GM23338 (cell line): ENCODE measurements around the gene GTF3C1. TPM values are rescaled to one million over a fixed set of nuclear protein-coding genes. Genes with fewer than 3 reads are reported as not detected.

Experiments
- ATAC-seq: fragments of 200-7000 bp; cut with Tn5 transposase; 3 replicates; pipeline ENCODE4 v1.9.1; 2020
- DNase-seq: peaks from one replicate; pipeline ENCODE4 v3.0.0-alpha.2; 2015; ENCODE audit warnings: low spot score
- H2AFZ ChIP-seq: fragments of 200-600 bp; sonication (generic); 2 replicates; pipeline ENCODE4 v1.8.0; 2016; ENCODE audit warnings: antibody characterized with exemption, mild to moderate bottlenecking, moderate library complexity
- H3F3A ChIP-seq: fragments of 200-600 bp; sonication (generic); replicated peaks from 2 replicates; pipeline ENCODE4 v1.8.0; 2017; ENCODE audit warnings: antibody characterized with exemption, mixed run types, low read depth
- H3K27ac ChIP-seq: fragments of 200-600 bp; sonication (generic); 2 replicates; pipeline ENCODE4 v1.6.1; 2016; ENCODE audit warnings: low read depth
- H3K27me3 ChIP-seq: fragments of 200-600 bp; sonication (generic); 2 replicates; pipeline ENCODE4 v1.8.0; 2016; ENCODE audit warnings: mild to moderate bottlenecking, mixed run types, moderate library complexity; ENCODE audit not compliant: insufficient read depth
- H3K36me3 ChIP-seq: fragments of 200-600 bp; sonication (generic); 2 replicates; pipeline ENCODE4 v1.8.0; 2016; ENCODE audit warnings: mild to moderate bottlenecking; ENCODE audit not compliant: insufficient read depth
- H3K4me1 ChIP-seq: fragments of 200-600 bp; sonication (generic); 2 replicates; pipeline ENCODE4 v1.8.0; 2016; ENCODE audit warnings: mild to moderate bottlenecking, moderate library complexity; ENCODE audit not compliant: insufficient read depth
- H3K4me2 ChIP-seq: fragments of 200-600 bp; sonication (generic); 2 replicates; pipeline ENCODE4 v1.7.1; 2017; ENCODE audit warnings: mixed run types
- H3K4me3 ChIP-seq: fragments of 200-600 bp; sonication (generic); 2 replicates; pipeline ENCODE4 v1.6.1; 2016; ENCODE audit warnings: mixed run types
- H3K79me2 ChIP-seq: fragments of 200-600 bp; sonication (generic); replicated peaks from 2 replicates; pipeline ENCODE4 v1.8.0; 2017; ENCODE audit warnings: mild to moderate bottlenecking; ENCODE audit not compliant: insufficient read depth
- H3K9me2 ChIP-seq: fragments of 200-600 bp; sonication (generic); 2 replicates; pipeline ENCODE4 v1.8.0; 2017; ENCODE audit not compliant: insufficient read depth
- H4K20me1 ChIP-seq: fragments of 200-600 bp; sonication (generic); replicated peaks from 2 replicates; pipeline ENCODE4 v1.8.0; 2017; ENCODE audit warnings: mild to moderate bottlenecking; ENCODE audit not compliant: insufficient read depth
- H3K27ac Mint-ChIP-seq: 2 replicates; pipeline ENCODE4 v1.8.0; 2020; ENCODE audit warnings: inconsistent platforms, mild to moderate bottlenecking, moderate library complexity, mixed read lengths
- H3K27me3 Mint-ChIP-seq: 3 replicates; pipeline ENCODE4 v1.8.0; 2022; ENCODE audit warnings: low read depth, mild to moderate bottlenecking, moderate library complexity, mixed read lengths, inconsistent platforms; ENCODE audit not compliant: insufficient read depth, poor library complexity
- H3K36me3 Mint-ChIP-seq: 3 replicates; pipeline ENCODE4 v1.8.0; 2021; ENCODE audit warnings: low read depth, mild to moderate bottlenecking, inconsistent platforms, moderate library complexity, mixed read lengths
- H3K4me1 Mint-ChIP-seq: 3 replicates; pipeline ENCODE4 v1.8.0; 2020; ENCODE audit warnings: mild to moderate bottlenecking, inconsistent platforms, mixed read lengths
- H3K4me3 Mint-ChIP-seq: 3 replicates; pipeline ENCODE4 v1.8.0; 2021; ENCODE audit warnings: moderate library complexity, mild to moderate bottlenecking, inconsistent platforms, mixed read lengths
- H3K9me3 Mint-ChIP-seq: 3 replicates; pipeline ENCODE4 v1.8.0; 2020; ENCODE audit warnings: moderate library complexity, mild to moderate bottlenecking, inconsistent platforms, mixed read lengths
- EZH2phosphoT487 ChIP-seq: fragments of 200-600 bp; sonication (generic); IDR thresholded peaks from one replicate; pipeline ENCODE4 v1.8.1; 2018; ENCODE audit warnings: antibody characterized with exemption; ENCODE audit not compliant: unreplicated experiment
- STAT1 ChIP-seq: IDR thresholded peaks from one replicate; pipeline ENCODE4 v1.6.1; 2016; ENCODE audit warnings: antibody characterized with exemption; ENCODE audit not compliant: unreplicated experiment
- ZNF331 ChIP-seq: fragments of 250-450 bp; sonication (Bioruptor Pico); IDR thresholded peaks from 2 replicates; pipeline ENCODE4 v1.5.0; 2020; ENCODE audit warnings: low read depth, mild to moderate bottlenecking, moderate library complexity
- polyA plus RNA-seq: library from polyadenylated mRNA; unstranded; fragments of >200 nt; fragmentation: Nextera tagmentation; extraction: Ambion mirVana; gene quantifications from 2 replicates; pipeline ENCODE4 v1.2.1, GENCODE V29; 2016
- total RNA-seq: library from RNA; depleted of rRNA; stranded (reverse); fragments of >200 nt; shearing (Covaris generic); gene quantifications from 2 replicates; pipeline ENCODE4 v1.2.3, GENCODE V29; 2014
- TF ChIP-seq, protein P1 (sequence below): fragments of 250-450 bp; sonication (Bioruptor Pico); IDR thresholded peaks from 2 replicates; pipeline ENCODE4 v1.5.0; 2020; ENCODE audit warnings: mild to moderate bottlenecking, moderate library complexity
- TF ChIP-seq, protein P2 (sequence below): IDR thresholded peaks from one replicate; pipeline ENCODE4 v1.6.1; 2018; ENCODE audit warnings: antibody characterized with exemption; ENCODE audit not compliant: unreplicated experiment
- TF ChIP-seq, protein P3 (sequence below): IDR thresholded peaks from 2 replicates; pipeline ENCODE4 v1.6.1; 2016; ENCODE audit warnings: antibody characterized with exemption

GTF3C1 gene
- total and polyA plus RNA-seq, 2 experiments from 2014 or later = 78.5 to 138 TPM

DNA sequence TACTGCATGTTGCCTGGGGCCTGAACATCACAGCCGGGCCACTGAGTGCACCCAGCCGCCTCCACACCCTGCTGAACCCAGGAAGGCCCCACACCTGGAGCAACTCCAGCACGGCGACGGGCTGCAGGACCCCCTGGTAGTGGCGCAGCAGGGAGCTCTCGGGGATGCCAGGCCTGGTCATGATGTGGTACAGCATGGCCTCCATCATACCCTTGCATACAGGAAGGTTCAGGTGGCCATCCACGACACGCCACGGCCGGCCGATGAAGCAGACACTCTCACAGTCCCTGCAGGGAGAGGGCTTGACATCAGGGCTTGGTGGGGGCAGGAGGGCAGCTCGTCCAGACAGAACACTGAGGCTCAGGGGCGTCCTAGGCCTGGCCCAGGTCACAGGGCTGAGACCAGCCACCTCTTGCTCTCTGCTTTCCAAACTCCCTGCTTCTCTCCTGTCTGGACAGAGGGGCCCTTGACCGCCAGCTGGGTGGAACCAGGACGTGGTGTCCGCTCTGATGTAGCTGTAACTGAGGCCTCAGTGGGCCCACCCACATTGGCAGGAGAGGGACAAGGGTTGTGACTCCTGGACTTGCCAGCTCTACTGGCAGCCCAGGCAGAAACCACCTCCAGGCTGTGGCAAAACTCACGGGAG is 87.4 kb downstream of the GTF3C1 start (continued):
- TF ChIP-seq, protein P1, sequence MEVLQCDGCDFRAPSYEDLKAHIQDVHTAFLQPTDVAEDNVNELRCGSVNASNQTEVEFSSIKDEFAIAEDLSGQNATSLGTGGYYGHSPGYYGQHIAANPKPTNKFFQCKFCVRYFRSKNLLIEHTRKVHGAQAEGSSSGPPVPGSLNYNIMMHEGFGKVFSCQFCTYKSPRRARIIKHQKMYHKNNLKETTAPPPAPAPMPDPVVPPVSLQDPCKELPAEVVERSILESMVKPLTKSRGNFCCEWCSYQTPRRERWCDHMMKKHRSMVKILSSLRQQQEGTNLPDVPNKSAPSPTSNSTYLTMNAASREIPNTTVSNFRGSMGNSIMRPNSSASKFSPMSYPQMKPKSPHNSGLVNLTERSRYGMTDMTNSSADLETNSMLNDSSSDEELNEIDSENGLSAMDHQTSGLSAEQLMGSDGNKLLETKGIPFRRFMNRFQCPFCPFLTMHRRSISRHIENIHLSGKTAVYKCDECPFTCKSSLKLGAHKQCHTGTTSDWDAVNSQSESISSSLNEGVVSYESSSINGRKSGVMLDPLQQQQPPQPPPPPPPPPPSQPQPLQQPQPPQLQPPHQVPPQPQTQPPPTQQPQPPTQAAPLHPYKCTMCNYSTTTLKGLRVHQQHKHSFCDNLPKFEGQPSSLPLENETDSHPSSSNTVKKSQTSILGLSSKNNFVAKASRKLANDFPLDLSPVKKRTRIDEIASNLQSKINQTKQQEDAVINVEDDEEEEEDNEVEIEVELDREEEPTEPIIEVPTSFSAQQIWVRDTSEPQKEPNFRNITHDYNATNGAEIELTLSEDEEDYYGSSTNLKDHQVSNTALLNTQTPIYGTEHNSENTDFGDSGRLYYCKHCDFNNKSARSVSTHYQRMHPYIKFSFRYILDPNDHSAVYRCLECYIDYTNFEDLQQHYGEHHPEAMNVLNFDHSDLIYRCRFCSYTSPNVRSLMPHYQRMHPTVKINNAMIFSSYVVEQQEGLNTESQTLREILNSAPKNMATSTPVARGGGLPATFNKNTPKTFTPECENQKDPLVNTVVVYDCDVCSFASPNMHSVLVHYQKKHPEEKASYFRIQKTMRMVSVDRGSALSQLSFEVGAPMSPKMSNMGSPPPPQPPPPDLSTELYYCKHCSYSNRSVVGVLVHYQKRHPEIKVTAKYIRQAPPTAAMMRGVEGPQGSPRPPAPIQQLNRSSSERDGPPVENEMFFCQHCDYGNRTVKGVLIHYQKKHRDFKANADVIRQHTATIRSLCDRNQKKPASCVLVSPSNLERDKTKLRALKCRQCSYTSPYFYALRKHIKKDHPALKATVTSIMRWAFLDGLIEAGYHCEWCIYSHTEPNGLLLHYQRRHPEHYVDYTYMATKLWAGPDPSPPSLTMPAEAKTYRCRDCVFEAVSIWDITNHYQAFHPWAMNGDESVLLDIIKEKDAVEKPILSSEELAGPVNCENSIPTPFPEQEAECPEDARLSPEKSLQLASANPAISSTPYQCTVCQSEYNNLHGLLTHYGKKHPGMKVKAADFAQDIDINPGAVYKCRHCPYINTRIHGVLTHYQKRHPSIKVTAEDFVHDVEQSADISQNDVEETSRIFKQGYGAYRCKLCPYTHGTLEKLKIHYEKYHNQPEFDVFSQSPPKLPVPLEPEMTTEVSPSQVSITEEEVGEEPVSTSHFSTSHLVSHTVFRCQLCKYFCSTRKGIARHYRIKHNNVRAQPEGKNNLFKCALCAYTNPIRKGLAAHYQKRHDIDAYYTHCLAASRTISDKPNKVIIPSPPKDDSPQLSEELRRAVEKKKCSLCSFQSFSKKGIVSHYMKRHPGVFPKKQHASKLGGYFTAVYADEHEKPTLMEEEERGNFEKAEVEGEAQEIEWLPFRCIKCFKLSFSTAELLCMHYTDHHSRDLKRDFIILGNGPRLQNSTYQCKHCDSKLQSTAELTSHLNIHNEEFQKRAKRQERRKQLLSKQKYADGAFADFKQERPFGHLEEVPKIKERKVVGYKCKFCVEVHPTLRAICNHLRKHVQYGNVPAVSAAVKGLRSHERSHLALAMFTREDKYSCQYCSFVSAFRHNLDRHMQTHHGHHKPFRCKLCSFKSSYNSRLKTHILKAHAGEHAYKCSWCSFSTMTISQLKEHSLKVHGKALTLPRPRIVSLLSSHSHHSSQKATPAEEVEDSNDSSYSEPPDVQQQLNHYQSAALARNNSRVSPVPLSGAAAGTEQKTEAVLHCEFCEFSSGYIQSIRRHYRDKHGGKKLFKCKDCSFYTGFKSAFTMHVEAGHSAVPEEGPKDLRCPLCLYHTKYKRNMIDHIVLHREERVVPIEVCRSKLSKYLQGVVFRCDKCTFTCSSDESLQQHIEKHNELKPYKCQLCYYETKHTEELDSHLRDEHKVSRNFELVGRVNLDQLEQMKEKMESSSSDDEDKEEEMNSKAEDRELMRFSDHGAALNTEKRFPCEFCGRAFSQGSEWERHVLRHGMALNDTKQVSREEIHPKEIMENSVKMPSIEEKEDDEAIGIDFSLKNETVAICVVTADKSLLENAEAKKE = no peak
- TF ChIP-seq, protein P2, sequence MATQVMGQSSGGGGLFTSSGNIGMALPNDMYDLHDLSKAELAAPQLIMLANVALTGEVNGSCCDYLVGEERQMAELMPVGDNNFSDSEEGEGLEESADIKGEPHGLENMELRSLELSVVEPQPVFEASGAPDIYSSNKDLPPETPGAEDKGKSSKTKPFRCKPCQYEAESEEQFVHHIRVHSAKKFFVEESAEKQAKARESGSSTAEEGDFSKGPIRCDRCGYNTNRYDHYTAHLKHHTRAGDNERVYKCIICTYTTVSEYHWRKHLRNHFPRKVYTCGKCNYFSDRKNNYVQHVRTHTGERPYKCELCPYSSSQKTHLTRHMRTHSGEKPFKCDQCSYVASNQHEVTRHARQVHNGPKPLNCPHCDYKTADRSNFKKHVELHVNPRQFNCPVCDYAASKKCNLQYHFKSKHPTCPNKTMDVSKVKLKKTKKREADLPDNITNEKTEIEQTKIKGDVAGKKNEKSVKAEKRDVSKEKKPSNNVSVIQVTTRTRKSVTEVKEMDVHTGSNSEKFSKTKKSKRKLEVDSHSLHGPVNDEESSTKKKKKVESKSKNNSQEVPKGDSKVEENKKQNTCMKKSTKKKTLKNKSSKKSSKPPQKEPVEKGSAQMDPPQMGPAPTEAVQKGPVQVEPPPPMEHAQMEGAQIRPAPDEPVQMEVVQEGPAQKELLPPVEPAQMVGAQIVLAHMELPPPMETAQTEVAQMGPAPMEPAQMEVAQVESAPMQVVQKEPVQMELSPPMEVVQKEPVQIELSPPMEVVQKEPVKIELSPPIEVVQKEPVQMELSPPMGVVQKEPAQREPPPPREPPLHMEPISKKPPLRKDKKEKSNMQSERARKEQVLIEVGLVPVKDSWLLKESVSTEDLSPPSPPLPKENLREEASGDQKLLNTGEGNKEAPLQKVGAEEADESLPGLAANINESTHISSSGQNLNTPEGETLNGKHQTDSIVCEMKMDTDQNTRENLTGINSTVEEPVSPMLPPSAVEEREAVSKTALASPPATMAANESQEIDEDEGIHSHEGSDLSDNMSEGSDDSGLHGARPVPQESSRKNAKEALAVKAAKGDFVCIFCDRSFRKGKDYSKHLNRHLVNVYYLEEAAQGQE = no peak

DNA sequence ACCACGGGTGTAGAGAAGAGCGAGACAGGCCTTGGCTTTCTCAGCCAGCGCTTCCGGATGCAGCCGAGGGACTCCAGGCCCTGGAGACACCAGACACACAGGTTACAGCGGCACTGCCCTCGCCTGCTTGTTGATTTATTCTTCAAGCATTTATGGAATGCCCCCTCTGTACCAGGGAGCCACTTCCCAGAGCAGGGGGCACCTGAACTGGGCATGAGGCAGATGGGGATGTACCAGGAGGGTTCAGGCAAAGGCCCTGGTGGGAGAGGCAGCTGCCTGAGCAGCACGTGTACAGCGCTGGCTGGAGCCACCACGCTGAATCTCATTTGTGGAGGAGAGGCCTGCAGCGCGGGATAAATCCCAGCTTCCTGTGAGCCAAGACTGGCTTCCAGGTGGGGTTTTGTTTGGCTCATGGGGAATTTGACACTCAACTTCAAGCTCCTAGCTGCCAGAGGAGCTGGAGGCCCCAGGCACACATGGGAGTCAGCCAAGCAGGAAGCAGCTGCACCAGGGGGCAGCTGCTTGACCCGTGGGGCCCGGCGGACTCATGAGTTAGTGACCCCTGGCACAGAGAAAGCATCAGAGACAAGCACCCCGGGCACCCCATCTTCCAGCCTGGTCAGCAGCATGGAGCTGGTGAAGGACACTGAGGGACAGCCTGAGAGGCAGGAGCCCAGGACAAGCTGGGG is 88.1 kb downstream of the GTF3C1 start:
- Histone ChIP-seq H3K79me2 (no peaks in the 10 kb centered on the region), H3K4me2 (no peak overlapping the region), H3K9me2 (no peaks in the 10 kb centered on the region), H3K4me1 (no peaks in the 10 kb centered on the region), H3F3A (no peaks in the 10 kb centered on the region), H3K27me3 (no peaks in the 10 kb centered on the region), H3K36me3 (0 out of 2 replicates have a peak, but pooled peaks cover 3% of the 10 kb centered on the region), H2AFZ (no peak overlapping the region), H3K27ac (no peak overlapping the region), H4K20me1 (no peaks in the 10 kb centered on the region; the same call in 1 of the 2 replicates), H3K4me3 (no peak overlapping the region)
- TF ChIP-seq STAT1 = no peak
- TF ChIP-seq, protein P3, sequence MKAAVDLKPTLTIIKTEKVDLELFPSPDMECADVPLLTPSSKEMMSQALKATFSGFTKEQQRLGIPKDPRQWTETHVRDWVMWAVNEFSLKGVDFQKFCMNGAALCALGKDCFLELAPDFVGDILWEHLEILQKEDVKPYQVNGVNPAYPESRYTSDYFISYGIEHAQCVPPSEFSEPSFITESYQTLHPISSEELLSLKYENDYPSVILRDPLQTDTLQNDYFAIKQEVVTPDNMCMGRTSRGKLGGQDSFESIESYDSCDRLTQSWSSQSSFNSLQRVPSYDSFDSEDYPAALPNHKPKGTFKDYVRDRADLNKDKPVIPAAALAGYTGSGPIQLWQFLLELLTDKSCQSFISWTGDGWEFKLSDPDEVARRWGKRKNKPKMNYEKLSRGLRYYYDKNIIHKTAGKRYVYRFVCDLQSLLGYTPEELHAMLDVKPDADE = no peak
- no peak for TF ChIP-seq ZNF331
- no peak for TF ChIP-seq EZH2phosphoT487
- no peak overlapping the region for H3K4me3 Mint-ChIP-seq
- peaks cover 20% of the 10 kb centered on the region for H3K27me3 Mint-ChIP-seq
- DNase-seq = no peak
- H3K36me3 Mint-ChIP-seq = peaks cover 36% of the 10 kb centered on the region
- H3K9me3 Mint-ChIP-seq = no peaks in the 10 kb centered on the region
- no peak for ATAC-seq
- H3K27ac Mint-ChIP-seq = no peak overlapping the region
- no peaks in the 10 kb centered on the region; the same call in 2 of the 3 replicates for H3K4me1 Mint-ChIP-seq
